ENCODE data around the gene SMIM38.

DNA sequence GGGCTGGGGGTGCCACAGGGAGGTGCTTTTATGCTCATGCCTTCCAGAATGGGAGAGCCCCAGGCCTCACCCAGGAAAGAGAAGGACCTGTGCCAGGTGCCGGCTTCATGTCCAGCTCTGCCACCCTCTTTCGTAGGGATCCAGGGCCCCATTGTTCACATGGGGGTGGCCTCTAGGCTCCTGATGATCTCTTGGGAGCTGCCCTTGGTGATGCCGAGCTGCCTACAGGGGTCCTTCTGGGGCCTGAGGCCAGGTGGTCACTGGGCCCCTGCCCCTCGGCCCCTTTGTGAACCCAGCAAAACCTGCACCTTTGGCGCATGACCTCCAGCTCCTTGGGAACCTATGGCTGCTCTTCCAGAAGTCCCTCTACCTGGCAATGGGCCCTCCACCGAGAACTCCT is 41.4 kb upstream of the SMIM38 start:
- TF ChIP-seq, protein P1, sequence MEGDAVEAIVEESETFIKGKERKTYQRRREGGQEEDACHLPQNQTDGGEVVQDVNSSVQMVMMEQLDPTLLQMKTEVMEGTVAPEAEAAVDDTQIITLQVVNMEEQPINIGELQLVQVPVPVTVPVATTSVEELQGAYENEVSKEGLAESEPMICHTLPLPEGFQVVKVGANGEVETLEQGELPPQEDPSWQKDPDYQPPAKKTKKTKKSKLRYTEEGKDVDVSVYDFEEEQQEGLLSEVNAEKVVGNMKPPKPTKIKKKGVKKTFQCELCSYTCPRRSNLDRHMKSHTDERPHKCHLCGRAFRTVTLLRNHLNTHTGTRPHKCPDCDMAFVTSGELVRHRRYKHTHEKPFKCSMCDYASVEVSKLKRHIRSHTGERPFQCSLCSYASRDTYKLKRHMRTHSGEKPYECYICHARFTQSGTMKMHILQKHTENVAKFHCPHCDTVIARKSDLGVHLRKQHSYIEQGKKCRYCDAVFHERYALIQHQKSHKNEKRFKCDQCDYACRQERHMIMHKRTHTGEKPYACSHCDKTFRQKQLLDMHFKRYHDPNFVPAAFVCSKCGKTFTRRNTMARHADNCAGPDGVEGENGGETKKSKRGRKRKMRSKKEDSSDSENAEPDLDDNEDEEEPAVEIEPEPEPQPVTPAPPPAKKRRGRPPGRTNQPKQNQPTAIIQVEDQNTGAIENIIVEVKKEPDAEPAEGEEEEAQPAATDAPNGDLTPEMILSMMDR (IDR thresholded peaks at IDR 0.05): no peak
- no peak for TF ChIP-seq POLR2A (IDR thresholded peaks at IDR 0.05)

Data from lower leg skin (tissue), 3 donors.